SH-SY5Y (cell line): Measurements from ENCODE around the gene COA3.

Source experiments
- GATA2 ChIP-seq: IDR thresholded peaks from 2 replicates; pipeline ENCODE4 v1.6.1; 2011; ENCODE audit warnings: mild to moderate bottlenecking, low read depth, low read length
- GATA3 ChIP-seq: IDR thresholded peaks from 2 replicates; pipeline ENCODE4 v1.6.1; 2011; ENCODE audit warnings: low read depth, mild to moderate bottlenecking, low read length, moderate library complexity

The COA3 gene

DNA sequence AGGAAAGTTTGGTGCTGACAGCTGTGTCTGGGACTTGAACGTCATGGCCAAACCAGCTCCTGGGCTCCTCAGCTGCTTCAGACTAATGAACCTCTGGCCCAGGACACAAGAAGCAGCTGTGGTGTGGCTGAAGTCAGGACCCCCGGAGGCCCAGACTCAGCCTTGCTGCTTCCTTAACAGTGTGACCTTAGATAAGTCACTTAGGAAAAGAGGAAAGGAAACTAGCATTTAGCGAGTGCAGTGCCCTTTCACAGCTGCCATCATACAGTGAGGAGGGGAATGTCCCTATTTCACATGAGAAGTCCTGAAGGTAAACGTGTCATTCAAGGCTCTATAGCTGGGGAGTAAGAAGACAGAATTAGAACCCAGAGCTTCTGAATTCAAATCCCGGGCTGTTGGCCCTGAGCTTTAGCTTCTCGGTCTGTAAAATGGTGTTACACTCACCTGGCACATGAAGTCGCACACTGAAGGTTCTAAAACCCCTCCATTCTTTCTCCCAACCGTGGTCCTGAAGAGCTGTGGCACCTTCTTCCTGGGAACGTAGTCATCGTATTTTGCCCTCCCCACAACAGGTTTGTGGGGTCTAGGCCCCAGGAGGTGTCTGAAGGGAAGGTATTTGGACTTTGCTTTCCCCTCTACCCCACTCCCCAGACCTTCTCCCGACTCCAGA lies 38.4 kb downstream of the COA3 start:
- no peak for TF ChIP-seq GATA2
- TF ChIP-seq GATA3: no peak

DNA sequence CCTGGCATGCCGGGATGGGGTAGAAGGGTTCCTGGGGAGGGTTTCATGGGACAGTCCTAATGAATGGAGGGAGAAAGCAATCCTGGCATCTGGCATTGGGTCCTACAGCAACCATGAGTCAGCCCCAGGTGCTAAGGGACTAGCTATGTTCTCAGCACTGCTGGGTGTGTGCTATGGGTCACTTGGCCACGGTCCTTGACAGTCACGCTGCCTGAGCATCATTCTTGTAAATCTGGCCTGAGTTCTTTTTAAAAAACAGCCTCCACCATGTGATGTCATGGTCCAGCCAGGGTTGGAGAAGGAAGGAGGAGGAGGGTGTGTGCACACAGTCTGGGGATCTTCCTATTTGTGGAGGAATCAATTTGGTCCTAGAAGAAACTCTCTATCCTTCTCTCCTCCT lies 43.7 kb downstream of the COA3 start:
- TF ChIP-seq GATA2 (no peak), GATA3 (no peak)

DNA sequence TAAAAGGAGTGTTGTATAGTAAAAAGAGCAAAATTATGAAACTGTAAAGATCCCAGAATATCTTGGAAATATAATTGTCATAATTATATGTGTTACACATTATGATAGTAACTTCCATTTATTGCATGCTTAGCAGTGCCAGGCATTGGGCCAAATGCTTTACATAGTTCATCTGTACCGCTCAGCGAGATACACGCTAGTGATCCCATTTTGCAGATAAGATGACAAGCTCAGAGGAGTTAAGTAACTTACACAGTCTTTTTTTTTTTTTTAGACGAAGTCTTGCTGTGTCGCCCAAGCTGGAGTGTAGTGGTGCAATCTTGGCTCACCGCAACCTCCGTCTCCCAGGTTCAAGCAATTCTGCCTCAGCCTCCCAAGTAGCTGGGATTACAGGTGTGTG lies 46.9 kb downstream of the COA3 start:
- TF ChIP-seq GATA2: no peak
- TF ChIP-seq GATA3: no peak

DNA sequence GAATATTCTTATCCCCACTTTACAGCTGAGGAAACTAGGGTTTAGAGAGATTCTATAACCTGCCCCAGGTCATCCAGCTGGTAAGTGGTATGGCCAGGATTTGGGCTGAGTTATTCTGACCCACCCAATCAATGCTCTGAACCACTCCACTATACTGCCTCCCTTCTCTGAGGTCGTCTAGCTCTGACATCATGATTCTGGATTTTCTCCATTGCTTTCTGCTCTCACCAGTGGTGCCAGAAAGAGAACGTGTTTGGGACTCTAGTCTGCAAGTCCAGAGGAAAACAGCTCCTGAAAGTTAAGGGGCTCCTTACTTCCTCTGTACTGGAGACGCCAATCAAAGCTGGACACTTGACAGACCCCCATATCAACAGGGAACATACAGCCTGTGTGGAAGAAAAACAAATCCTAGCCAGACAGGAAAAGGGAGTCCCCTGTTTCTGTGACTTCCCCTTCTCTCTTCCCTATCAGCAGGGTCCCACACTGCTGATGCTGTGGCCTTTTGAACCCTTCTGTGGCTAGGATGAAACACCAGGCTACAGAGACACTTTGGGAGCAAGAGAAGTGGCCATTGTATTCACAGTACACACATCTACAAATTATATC lies 47.7 kb downstream of the COA3 start:
- TF ChIP-seq GATA2: no peak
- TF ChIP-seq GATA3: no peak

DNA sequence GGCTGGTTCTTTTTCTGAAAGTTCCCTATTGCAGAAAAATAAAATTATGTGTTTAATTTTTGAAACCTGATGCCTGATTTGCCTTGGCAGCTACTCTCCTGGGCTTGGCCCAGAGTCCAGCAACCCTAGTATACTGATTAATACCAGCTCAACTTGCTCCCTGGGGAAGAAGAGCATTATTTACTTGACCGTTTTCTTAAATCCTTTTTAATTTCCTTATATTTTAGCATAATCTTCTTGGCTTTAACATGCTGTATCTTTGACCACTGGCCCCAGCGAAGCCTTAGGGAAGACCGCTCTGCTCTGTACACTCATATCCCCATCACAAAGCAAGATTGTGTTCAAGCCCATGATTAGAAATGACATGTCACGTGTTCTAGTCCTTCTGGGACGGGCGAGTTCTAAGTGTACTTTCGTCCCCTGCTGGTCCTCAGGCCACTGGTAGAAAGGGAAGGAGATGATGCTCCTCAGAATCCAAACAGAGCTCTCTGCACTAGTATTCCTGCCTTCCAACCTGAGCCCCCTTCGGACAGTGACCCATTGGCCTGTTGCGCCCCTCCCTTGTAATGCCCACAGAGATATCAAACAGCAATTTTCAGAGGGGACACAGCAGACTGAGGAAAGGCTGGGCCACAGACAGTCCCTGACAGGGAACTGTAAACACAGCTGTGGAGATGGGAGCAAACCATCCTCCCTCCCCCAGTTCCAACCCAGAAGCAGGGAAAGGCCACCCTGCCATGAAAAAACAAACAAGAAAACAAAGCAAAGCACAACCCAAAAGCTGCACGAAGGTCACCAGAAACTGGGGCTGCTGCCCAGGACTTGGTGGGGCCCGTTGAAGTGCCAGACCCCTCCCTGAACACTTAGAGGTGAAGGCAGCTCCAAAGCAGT lies 49.4 kb downstream of the COA3 start:
- TF ChIP-seq GATA2 (no peak), GATA3 (no peak)

DNA sequence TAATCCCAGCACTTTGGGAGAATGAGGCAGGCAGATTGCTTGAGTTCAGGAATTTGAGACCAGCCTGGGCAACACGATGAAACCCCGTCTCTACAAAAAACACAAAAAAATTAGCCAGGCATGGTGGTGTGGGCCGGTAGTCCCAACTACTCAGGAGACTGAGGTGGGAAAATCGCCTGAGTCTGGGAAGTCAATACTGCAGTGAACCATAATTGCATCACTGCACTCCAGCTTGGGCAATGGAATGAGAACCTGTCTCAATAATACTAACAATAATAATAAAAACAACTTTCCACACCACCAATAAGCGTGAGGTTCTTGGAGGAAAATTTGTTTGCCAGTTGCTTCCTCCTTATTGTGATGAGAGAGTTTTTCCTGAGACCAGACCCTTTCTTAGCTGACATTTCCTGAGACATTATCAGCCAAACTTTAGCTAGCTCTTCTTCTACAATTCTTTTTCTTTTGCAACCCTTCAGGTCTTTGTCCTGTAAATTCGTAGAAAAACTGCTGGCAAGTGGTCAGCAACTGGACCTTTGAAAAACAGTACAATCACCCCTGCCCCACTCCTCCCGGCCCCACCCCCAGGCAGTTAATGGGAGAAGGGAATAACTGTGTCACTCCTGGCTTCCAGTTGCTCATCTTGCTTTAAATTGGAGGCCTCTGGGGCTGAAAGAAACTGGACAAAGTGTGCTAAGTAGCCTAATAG lies 50.1 kb downstream of the COA3 start:
- TF ChIP-seq GATA2: no peak
- no peak for TF ChIP-seq GATA3
